Mesendoderm (in vitro differentiated cells): ENCODE measurements around the gene DGCR2.
"Not testable (repeated sequence)": the region's sequence is repeated elsewhere in the genome, so short reads cannot be mapped to it uniquely, and the experiment has no call there.

Experiments
- DNase-seq: peaks from one replicate; pipeline ENCODE4 v3.0.0; 2013
- H2AK5ac ChIP-seq: 2 replicates; pipeline ENCODE4 v1.6.1; 2013; ENCODE audit warnings: low read length, inconsistent platforms
- H2BK120ac ChIP-seq: 2 replicates; pipeline ENCODE4 v1.6.1; 2013; ENCODE audit warnings: low read depth, mild to moderate bottlenecking, low read length, moderate library complexity, mixed read lengths
- H2BK15ac ChIP-seq: replicated peaks from 2 replicates; pipeline ENCODE4 v1.6.1; 2013; ENCODE audit warnings: low read depth, mild to moderate bottlenecking, moderate library complexity
- H2BK5ac ChIP-seq: 2 replicates; pipeline ENCODE4 v1.6.1; 2013; ENCODE audit warnings: low read length, inconsistent platforms
- H3K18ac ChIP-seq: 2 replicates; pipeline ENCODE4 v1.6.1; 2013; ENCODE audit warnings: mild to moderate bottlenecking, low read length, mixed read lengths
- H3K23ac ChIP-seq: one replicate; pipeline ENCODE4 v1.6.1; 2013; ENCODE audit warnings: low read length
- H3K27ac ChIP-seq: 2 replicates; pipeline ENCODE4 v1.5.1; 2013; ENCODE audit warnings: low read depth, mild to moderate bottlenecking, inconsistent platforms, low read length, moderate library complexity
- H3K27me3 ChIP-seq: 2 replicates; pipeline ENCODE4 v1.6.1; 2013; ENCODE audit warnings: low read length, control low read depth, mild to moderate bottlenecking, inconsistent platforms; ENCODE audit not compliant: insufficient read depth, poor library complexity
- H3K36me3 ChIP-seq: 2 replicates; pipeline ENCODE4 v1.6.1; 2013; ENCODE audit warnings: low read length, inconsistent platforms; ENCODE audit not compliant: control insufficient read depth, insufficient read depth
- H3K4ac ChIP-seq: one replicate; pipeline ENCODE4 v1.6.1; 2013; ENCODE audit warnings: low read depth, mild to moderate bottlenecking, low read length, moderate library complexity
- H3K4me1 ChIP-seq: 2 replicates; pipeline ENCODE4 v1.6.1; 2013; ENCODE audit warnings: low read depth, low read length, inconsistent platforms; ENCODE audit not compliant: control insufficient read depth
- H3K4me2 ChIP-seq: 2 replicates; pipeline ENCODE4 v1.6.1; 2013; ENCODE audit warnings: low read length
- H3K4me3 ChIP-seq: 2 replicates; pipeline ENCODE4 v1.5.1; 2013; ENCODE audit warnings: mild to moderate bottlenecking, low read length
- H3K56ac ChIP-seq: one replicate; pipeline ENCODE4 v1.6.1; 2013; ENCODE audit warnings: low read length
- H3K79me1 ChIP-seq: 2 replicates; pipeline ENCODE4 v1.6.1; 2013; ENCODE audit warnings: low read length, inconsistent platforms
- H3K79me2 ChIP-seq: 2 replicates; pipeline ENCODE4 v1.6.1; 2013; ENCODE audit warnings: mild to moderate bottlenecking, low read length; ENCODE audit not compliant: control insufficient read depth, insufficient read depth
- H3K9ac ChIP-seq: 2 replicates; pipeline ENCODE4 v1.6.1; 2013; ENCODE audit warnings: low read length, inconsistent platforms
- H4K5ac ChIP-seq: one replicate; pipeline ENCODE4 v1.6.1; 2013; ENCODE audit warnings: low read length
- H4K8ac ChIP-seq: one replicate; pipeline ENCODE4 v1.6.1; 2013; ENCODE audit warnings: low read depth, mild to moderate bottlenecking, control low read depth, low read length, moderate library complexity
- WGBS: extraction: QIAGEN DNeasy Blood & Tissue Kit; methylation state at CpG from one replicate; pipeline ENCODE4 v1.1.7; 2013; ENCODE audit warnings: low lambda C conversion rate, missing lambda C conversion rate; ENCODE audit not compliant: insufficient coverage; ENCODE audit errors: extremely low coverage; 5-methylcytosine and 5-hydroxymethylcytosine counted together

Gene DGCR2

DNA sequence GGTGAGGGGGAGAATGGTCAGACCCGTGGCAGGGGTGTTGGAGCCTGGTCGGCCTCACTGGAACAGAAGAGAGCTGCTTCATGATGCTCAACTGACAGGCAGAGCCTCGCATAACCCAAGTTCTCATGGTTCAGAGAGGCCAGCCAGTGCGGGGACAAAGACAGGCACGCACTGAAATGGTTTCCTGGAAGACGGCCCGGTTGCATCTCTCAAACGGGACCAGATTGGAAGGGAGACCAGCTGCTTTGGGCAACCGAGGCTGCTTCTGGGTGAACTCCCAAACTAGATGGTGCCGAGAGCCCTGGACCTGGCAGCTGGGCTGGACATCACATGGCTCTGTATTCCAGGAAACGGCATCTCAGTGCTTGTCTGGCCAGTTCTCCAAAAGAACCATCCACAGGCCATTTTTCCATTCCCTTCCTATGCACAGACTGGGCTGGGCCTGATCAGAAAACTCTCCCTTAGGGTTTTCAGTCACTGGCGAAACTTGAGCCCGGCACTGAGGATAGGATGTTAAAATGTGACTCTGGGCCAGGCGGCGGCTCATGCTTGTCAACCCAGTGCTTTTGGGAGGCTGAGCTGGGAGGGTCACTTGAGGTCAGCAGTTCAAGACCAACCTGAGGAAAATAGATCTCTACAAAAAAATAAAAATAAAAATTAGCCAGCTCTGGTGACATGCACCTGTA lies 106.0 kb downstream of the DGCR2 start:
- no peak overlapping the region for H3K18ac ChIP-seq
- no peak overlapping the region for H3K9ac ChIP-seq
- no peaks in the 10 kb centered on the region for H3K79me2 ChIP-seq
- no peak overlapping the region for H2BK5ac ChIP-seq
- H3K23ac ChIP-seq, result no peak overlapping the region
- H3K4me2 ChIP-seq, result no peak overlapping the region
- H4K5ac ChIP-seq, result no peak overlapping the region
- DNase-seq, result no peak
- no peaks in the 10 kb centered on the region for H3K36me3 ChIP-seq
- H3K79me1 ChIP-seq, result no peaks in the 10 kb centered on the region
- H2BK15ac ChIP-seq, result no peak overlapping the region
- no peak overlapping the region for H3K4me3 ChIP-seq
- peaks cover 2% of the 10 kb centered on the region for H3K4me1 ChIP-seq
- no peak overlapping the region for H2BK120ac ChIP-seq
- H3K4ac ChIP-seq, result no peak overlapping the region
- WGBS, result no CpG with 5 or more reads among the region's 15 CpGs
- no peak overlapping the region for H3K27ac ChIP-seq
- no peak overlapping the region for H2AK5ac ChIP-seq
- no peak overlapping the region for H3K56ac ChIP-seq
- no peak overlapping the region for H4K8ac ChIP-seq
- no peaks in the 10 kb centered on the region for H3K27me3 ChIP-seq

DNA sequence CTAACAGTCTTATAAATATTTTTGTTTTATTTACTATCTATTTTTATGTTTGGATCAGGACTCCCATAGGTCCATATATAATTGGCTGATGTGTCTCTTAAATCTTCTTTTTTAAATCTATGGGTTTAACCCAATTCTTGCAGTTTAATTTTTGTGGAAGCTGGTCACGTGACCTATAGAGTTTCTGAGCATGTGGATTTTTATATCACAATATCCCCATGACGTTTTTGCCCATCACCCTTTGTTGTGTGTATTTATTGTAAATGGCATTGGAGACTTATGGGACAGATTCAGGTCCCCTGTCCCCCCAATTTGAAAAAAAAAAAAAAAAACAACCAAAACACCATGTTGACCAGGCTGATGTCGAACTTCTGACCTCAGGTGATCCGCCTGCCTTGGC lies 107.3 kb downstream of the DGCR2 start:
- no CpG with 5 or more reads among the region's 4 CpGs for WGBS
- Histone ChIP-seq H3K27me3 (no peaks in the 10 kb centered on the region), H3K4ac (no peak overlapping the region), H3K23ac (no peak overlapping the region), H4K5ac (no peak overlapping the region), H3K56ac (no peak overlapping the region), H2BK120ac (no peak overlapping the region), H4K8ac (no peak overlapping the region), H3K27ac (no peak overlapping the region), H3K79me2 (no peaks in the 10 kb centered on the region), H3K18ac (no peak overlapping the region), H3K9ac (no peak overlapping the region), H3K4me3 (no peak overlapping the region), H3K36me3 (no peaks in the 10 kb centered on the region), H3K79me1 (no peaks in the 10 kb centered on the region), H3K4me1 (peaks cover 2% of the 10 kb centered on the region), H2BK5ac (no peak overlapping the region), H2BK15ac (no peak overlapping the region), H2AK5ac (no peak overlapping the region), H3K4me2 (no peak overlapping the region)
- no peak for DNase-seq

DNA sequence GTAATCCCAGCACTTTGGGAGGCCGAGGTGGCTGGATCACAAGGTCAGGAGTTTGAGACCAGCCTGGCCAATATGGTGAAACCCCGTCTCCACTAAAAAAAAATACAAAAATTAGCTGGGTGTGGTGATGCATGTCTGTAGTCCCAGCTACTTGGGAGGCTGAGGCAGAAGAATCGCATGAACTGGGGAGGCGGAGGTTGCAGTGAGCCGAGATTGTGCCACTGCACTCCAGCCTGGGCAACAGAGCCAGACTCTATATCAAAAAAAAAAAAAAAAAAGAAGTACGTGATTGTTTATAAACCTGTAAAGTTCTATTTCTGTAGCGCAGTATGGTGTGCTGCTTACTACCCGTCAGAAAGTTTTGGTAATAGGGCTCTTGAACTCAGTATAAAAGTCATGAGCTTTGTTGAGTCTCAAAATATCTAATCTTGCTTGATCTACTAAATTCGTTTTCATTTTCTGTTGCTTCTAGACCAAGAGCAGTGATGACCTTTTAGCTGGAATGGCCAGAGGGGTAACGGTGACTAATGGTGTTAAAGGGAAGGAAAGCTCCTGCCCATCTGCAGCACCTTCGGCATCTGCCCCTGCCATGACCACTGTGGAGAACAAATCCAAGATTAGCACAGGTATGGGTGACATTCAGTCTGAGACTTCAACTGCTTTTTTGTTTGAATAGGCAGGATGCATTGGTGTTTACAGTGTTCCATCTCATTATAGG lies 108.2 kb downstream of the DGCR2 start:
- not testable (repeated sequence) for H3K56ac ChIP-seq, H3K4me1 ChIP-seq, H4K8ac ChIP-seq, H3K79me1 ChIP-seq, DNase-seq, H2AK5ac ChIP-seq, H2BK120ac ChIP-seq, H3K23ac ChIP-seq, H4K5ac ChIP-seq, H3K27me3 ChIP-seq, H2BK5ac ChIP-seq, H3K4me3 ChIP-seq, H3K79me2 ChIP-seq, H2BK15ac ChIP-seq, H3K4ac ChIP-seq, H3K36me3 ChIP-seq, H3K4me2 ChIP-seq, H3K18ac ChIP-seq, H3K9ac ChIP-seq, H3K27ac ChIP-seq
- no CpG with 5 or more reads among the region's 11 CpGs for WGBS

DNA sequence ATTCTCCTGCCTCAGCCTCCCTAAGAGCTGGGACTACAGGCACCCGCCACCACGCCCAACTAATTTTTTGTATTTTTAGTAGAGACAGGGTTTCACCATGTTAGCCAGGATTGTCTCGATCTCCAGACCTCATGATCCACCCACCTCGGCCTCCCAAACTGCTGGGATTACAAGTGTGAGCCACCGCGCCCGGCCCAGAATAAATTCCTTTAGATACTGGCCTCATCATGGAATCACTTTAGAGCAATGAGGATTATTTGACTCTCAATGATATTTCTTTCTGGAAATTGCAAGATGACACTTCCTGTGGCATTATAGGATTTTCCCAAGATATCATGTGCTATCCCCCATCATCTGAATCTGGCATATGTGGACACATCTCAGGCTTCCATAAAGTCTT lies 108.8 kb downstream of the DGCR2 start:
- H2BK5ac ChIP-seq, H3K4me2 ChIP-seq, H2BK120ac ChIP-seq, H3K79me2 ChIP-seq, H3K27me3 ChIP-seq, H3K4me3 ChIP-seq, H3K36me3 ChIP-seq, H4K5ac ChIP-seq, H3K23ac ChIP-seq, H4K8ac ChIP-seq, H3K4me1 ChIP-seq, H2BK15ac ChIP-seq, H3K4ac ChIP-seq, H3K56ac ChIP-seq, H3K79me1 ChIP-seq, H3K27ac ChIP-seq, H3K9ac ChIP-seq, H2AK5ac ChIP-seq, DNase-seq, H3K18ac ChIP-seq: not testable (repeated sequence)
- no CpG with 5 or more reads among the region's 7 CpGs for WGBS

DNA sequence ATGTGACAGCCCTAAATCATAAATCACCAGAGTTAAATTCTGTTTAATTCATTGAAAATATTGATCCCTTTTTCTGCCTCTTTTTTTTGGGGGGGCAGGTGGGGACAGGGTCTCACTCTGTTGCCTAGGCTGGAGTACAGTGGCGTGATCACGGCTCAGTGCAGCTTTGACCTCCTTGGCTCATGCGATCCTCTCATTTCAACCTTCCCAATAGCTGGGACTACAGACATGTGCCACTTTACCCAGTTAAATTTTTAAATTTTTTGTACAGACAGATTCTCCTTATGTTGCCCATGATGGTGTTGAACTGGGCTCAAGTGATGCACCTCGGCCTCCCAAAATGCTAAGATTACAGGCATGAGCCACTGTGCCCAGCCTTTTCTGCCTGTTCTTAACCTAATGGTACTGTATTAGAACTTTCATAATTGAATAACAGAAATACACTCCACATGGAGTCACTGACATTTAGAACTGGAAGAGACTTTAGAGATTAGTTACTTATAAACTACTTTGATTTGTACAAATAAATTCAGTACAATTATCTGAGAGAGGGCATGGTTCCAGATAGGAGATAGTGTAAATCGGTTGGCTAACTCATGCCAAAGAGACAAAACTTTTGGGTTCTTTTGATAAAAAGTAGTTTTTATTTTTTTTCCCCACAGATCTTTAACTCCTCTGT lies 109.8 kb downstream of the DGCR2 start:
- H3K36me3 ChIP-seq, result no peaks in the 10 kb centered on the region
- no peak overlapping the region for H4K8ac ChIP-seq
- no peak overlapping the region for H2BK120ac ChIP-seq
- no peak overlapping the region for H3K4me2 ChIP-seq
- no peak for DNase-seq
- H3K79me1 ChIP-seq, result no peaks in the 10 kb centered on the region
- no peaks in the 10 kb centered on the region for H3K27me3 ChIP-seq
- no peak overlapping the region for H3K27ac ChIP-seq
- no peaks in the 10 kb centered on the region for H3K79me2 ChIP-seq
- H3K4me3 ChIP-seq, result no peak overlapping the region
- H2BK5ac ChIP-seq, result no peak overlapping the region
- H3K18ac ChIP-seq, result no peak overlapping the region
- H3K4me1 ChIP-seq, result no peaks in the 10 kb centered on the region
- no peak overlapping the region for H3K9ac ChIP-seq
- no peak overlapping the region for H2BK15ac ChIP-seq
- H2AK5ac ChIP-seq, result no peak overlapping the region
- no peak overlapping the region for H3K56ac ChIP-seq
- no peak overlapping the region for H3K4ac ChIP-seq
- no peak overlapping the region for H3K23ac ChIP-seq
- no peak overlapping the region for H4K5ac ChIP-seq
- no CpG with 5 or more reads among the region's 5 CpGs for WGBS
